GM23338 (cell line): ENCODE measurements around the gene P2RY4.

Experiments
- CTCF ChIP-seq, 2 experiments: fragments of 200-600 bp in 1 of 2; sonication (generic) in 1 of 2; conservative IDR thresholded peaks; 2 replicates each; pipeline versions ENCODE4 v1.5.1 to v1.6.1; 2016 to 2017; ENCODE audit warnings: antibody characterized with exemption in 2 of 2, low read depth in 2 of 2, mild to moderate bottlenecking in 2 of 2, moderate library complexity in 1 of 2
- ETS1 ChIP-seq: IDR thresholded peaks from 2 replicates; pipeline ENCODE4 v1.6.1; 2016; ENCODE audit warnings: antibody characterized with exemption
- EZH2phosphoT487 ChIP-seq: fragments of 200-600 bp; sonication (generic); IDR thresholded peaks from one replicate; pipeline ENCODE4 v1.8.1; 2018; ENCODE audit warnings: antibody characterized with exemption; ENCODE audit not compliant: unreplicated experiment
- JUNB ChIP-seq: IDR thresholded peaks from one replicate; pipeline ENCODE4 v1.6.1; 2016; ENCODE audit warnings: antibody characterized with exemption; ENCODE audit not compliant: unreplicated experiment
- POLR2AphosphoS5 ChIP-seq: IDR thresholded peaks from 2 replicates; pipeline ENCODE4 v1.6.1; 2016; ENCODE audit warnings: antibody characterized with exemption, low read depth
- REST ChIP-seq: IDR thresholded peaks from one replicate; pipeline ENCODE4 v1.6.1; 2018; ENCODE audit warnings: antibody characterized with exemption; ENCODE audit not compliant: unreplicated experiment
- ZNF462 ChIP-seq: fragments of 250-450 bp; sonication (Bioruptor Pico); IDR thresholded peaks from 2 replicates; pipeline ENCODE4 v1.5.0; 2020; ENCODE audit warnings: mild to moderate bottlenecking, moderate library complexity

GRCh38 chrX:70226687-70227086 is 33.3 kb downstream of the P2RY4 start:
- TF ChIP-seq CTCF (conservative IDR thresholded peaks at IDR 0.05; ENCODE audit: low read depth in 2 of 2), result no peak
- no peak for TF ChIP-seq JUNB
- no peak for TF ChIP-seq REST
- no peak for TF ChIP-seq EZH2phosphoT487
- TF ChIP-seq ZNF462 (CRISPR knock-in tag), result no peak
- no peak for TF ChIP-seq POLR2AphosphoS5
- TF ChIP-seq ETS1, result no peak
